HAP-1 (cell line): Measurements from ENCODE around the gene PLCXD1.
"Not testable (repeated sequence)": the region's sequence is repeated elsewhere in the genome, so short reads cannot be mapped to it uniquely, and the experiment has no call there.

ENCODE experiments used
- DNase-seq, 2 experiments: peaks; one replicate each; pipeline ENCODE4 v3.0.0-alpha.2; 2016 to 2020; ENCODE audit warnings: low spot score in 2 of 2
- H3K27me3 ChIP-seq: fragments of 250-450 bp; sonication (Bioruptor Pico); 2 replicates; pipeline ENCODE4 v1.5.1; 2020; ENCODE audit warnings: low read depth, mild to moderate bottlenecking, moderate library complexity
- H3K36me3 ChIP-seq: fragments of 250-450 bp; sonication (Bioruptor Pico); replicated peaks from 2 replicates; pipeline ENCODE4 v1.5.1; 2020; ENCODE audit warnings: mild to moderate bottlenecking
- H3K4me1 ChIP-seq: fragments of 250-450 bp; sonication (Bioruptor Pico); 2 replicates; pipeline ENCODE4 v1.5.1; 2020; ENCODE audit warnings: mild to moderate bottlenecking
- H3K4me3 ChIP-seq: fragments of 250-450 bp; sonication (Bioruptor Pico); 2 replicates; pipeline ENCODE4 v1.5.1; 2020; ENCODE audit warnings: mild to moderate bottlenecking, moderate library complexity
- H3K9me3 ChIP-seq: fragments of 250-450 bp; sonication (Bioruptor Pico); 2 replicates; pipeline ENCODE4 v1.5.1; 2020; ENCODE audit warnings: mild to moderate bottlenecking, moderate library complexity
- in situ Hi-C: fragments of 300-500 bp; cut with MboI; formaldehyde crosslinking; loops from 3 replicates; pipeline ENCODE4 v1.14.3; 2020; ENCODE audit warnings: low sequenced_read_pairs, inconsistent platforms, mixed read lengths

PLCXD1 gene

DNA sequence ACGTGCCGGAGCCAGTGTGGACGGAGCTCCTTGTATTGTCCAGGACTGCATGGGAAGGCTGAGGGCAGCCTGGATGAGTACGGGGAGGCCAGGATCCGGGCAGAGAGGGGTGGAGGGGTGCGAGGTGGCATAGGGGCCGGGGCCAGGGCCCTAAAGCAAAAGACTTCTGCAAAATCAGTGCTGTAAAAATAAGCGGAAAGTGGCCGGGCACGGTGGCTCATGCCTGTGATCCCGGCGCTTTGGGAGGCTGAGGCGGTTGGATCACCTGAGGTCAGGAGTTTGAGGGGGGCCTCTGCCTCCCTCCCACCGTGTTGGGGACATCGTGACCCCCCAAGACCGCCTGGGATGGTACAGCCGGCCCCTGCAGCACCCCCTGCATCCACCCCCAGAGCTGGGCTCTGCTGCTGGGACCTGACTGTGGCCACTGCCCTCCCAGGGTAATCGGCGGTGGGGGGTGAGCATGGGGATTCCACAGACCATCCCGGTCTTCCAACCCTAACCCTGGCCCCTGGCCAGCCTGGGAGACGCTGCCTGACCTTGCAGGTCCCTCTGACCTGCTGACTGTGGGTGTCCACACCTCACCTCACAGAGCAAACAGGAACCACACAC is 23.4 kb upstream of the PLCXD1 start:
- H3K9me3 ChIP-seq = no peaks in the 10 kb centered on the region
- DNase-seq = no peak

DNA sequence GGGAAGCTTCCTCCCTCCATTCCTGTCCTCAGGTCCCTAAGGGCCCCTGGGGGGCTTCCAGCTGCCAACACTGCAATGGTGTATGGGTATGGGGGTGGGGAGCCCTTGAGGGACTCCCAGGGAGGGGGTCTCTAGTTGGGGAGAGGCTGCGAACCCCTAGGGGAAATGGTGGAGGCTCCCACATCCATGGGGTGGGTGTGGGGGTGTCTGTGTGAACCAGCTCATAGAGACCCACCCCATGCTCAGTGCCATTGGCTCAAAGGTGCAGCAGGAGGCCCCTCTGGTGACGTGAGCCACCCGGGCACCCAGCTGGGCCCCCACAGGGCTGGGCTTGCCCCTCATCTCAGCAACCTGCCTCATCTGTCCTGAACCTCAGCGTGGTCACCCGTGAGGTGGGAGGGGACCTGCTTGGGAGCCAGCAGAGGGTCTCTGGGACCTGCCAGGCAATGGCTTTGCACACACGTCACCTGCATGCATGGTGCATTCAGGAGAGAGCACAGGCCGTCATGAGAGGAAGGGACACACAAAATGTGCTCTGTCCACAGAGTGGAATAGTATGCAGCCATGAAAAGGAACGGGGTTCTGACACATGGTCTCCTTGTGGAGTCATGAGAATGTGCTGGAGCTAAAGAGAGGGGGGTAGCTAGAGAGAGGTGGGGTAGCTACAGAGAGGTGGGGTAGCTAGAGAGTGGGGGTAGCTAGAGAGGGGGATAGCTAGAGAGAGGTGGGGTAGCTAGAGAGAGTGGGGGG is 22.7 kb upstream of the PLCXD1 start:
- Histone ChIP-seq H3K36me3 (no peaks in the 10 kb centered on the region), H3K4me1 (no peaks in the 10 kb centered on the region), H3K4me3 (no peak overlapping the region), H3K27me3 (no peaks in the 10 kb centered on the region), H3K9me3 (no peaks in the 10 kb centered on the region)
- DNase-seq = no peak
- in situ Hi-C loops = no loop called here

More for the DNA sequence above, 23.4 kb upstream of the PLCXD1 start:
- Histone ChIP-seq H3K4me3 (no peak overlapping the region), H3K36me3 (no peaks in the 10 kb centered on the region), H3K4me1 (no peaks in the 10 kb centered on the region), H3K27me3 (no peaks in the 10 kb centered on the region)
- in situ Hi-C loops = no loop called here

DNA sequence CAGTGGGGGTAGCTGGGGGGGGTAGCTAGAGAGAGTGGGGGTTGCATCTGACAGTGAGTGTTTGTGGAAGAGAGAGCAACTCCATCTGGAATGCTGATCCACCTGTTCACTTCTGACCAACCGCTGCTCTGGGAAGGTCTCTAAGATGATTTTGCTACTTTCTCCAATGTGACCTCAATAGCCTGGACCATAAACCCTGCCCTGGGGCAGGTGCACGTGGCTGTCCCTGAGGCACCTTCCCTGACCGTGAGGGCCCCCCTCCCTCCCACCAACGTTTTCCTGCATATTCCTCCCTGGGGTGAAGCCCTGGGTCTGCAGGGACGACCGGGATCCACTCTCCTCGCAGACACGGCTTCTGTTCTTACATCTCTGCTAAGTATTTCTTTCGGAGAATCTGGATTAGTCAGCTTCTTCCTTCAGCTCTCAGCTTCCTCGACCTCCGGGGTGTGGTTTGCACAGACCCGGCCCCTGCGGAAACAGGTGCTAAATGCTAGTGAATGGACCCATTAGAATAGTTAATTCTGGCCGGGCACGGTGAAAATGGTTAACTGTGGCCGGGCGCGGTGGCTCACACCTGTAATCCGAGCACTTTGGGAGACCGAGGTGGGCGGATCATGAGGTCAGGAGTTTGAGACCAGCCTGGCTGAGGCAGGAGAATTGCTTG is 21.4 kb upstream of the PLCXD1 start:
- Histone ChIP-seq H3K27me3 (no peaks in the 10 kb centered on the region), H3K9me3 (no peaks in the 10 kb centered on the region), H3K36me3 (no peaks in the 10 kb centered on the region), H3K4me1 (no peaks in the 10 kb centered on the region), H3K4me3 (no peak overlapping the region)
- DNase-seq = peak in 1 of 2 experiments; percentile 35
- in situ Hi-C loops = no loop called here

DNA sequence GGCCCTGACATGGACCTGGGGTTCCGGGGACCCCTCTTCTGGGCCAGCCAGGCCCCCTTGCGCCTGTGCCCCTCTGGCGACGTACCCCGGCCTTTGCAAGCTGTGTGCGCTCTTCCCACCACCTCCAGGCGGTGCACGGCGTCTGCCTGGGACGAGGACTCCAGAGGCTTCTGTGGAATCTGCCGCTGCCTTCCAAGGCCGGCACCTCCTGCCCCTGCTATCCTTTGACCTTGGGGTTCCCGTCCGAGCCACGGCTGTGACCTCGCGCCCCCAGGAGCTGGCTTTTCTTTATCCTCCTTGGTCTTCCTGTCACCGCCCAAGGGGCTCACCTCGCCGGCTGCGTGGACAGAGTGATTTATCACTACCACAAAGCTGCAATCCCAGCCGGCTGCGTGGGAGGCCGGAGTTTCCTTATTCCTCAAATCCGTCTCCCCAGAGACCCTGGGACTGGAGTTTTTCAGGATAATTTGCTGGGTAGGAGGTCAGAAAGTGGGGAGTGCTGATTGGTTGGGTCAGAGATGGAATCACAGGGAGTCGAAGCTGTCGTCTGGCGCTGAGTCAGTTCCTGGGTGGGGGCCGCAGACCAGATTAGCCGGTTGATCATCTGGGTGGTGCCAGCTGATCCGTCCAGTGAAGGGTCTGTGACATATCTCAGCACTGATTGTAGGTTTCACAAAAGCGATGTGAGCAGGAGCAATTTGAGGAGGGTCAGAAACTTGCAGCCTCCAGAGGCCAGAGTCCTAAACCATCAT is 19.8 kb upstream of the PLCXD1 start:
- Histone ChIP-seq H3K36me3 (no peaks in the 10 kb centered on the region), H3K4me3 (no peak overlapping the region), H3K27me3 (no peaks in the 10 kb centered on the region), H3K9me3 (no peaks in the 10 kb centered on the region), H3K4me1 (no peaks in the 10 kb centered on the region)
- no peak for DNase-seq
- in situ Hi-C loops = no loop called here

DNA sequence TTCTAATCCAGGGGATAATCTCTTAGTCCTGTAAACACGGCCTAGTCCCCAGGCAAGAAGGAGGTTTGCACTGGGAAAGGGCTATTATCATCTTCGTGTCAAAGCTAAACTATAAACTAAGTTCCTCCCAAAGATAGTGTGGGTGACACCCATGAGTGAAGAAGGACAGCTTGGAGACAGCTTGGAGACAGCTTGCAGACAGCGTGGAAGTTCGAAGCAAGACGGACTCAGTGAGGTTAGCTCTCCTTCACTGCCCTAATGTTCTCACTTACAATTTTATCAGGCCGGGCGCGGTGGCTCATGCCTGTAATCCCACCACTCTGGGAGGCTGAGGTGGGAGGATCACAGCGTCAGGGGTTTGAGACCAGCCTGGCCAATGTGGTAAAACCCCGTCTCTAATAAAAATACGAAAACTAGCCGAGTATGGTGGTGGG is 19.2 kb upstream of the PLCXD1 start:
- Histone ChIP-seq H3K4me1 (no peaks in the 10 kb centered on the region), H3K36me3 (no peaks in the 10 kb centered on the region), H3K9me3 (no peaks in the 10 kb centered on the region), H3K4me3 (no peak overlapping the region), H3K27me3 (no peaks in the 10 kb centered on the region)
- in situ Hi-C loops = no loop called here
- no peak for DNase-seq

DNA sequence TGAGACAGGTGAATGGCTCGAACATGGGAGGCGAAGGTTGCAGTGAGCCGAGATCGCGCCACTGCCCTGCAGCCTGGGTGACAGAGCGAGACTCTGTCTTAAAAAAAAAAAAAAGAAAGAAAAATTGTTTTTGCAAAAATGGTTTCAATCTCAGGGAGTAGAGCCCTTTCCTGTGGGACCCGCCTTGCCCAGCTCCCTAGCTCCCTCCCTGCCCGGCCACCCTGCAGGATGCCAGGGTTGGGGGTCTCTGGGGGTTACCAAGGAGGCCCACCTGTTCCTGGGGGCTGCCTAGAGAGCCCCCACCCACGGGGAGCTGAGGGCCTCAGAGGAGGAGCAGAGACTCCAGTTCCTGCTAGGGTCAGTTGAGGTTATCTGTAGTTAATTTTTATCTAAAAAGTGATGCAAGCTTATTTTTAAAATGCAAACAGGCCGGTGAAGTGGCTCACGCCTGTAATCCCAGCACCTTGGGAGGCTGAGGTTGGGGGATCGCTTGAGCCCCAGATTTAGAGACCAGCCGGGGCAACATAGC is 18.7 kb upstream of the PLCXD1 start:
- Histone ChIP-seq H3K9me3 (no peaks in the 10 kb centered on the region), H3K36me3 (no peaks in the 10 kb centered on the region), H3K4me3 (no peak overlapping the region), H3K4me1 (no peaks in the 10 kb centered on the region), H3K27me3 (no peaks in the 10 kb centered on the region)
- DNase-seq = no peak
- in situ Hi-C loops = no loop called here

DNA sequence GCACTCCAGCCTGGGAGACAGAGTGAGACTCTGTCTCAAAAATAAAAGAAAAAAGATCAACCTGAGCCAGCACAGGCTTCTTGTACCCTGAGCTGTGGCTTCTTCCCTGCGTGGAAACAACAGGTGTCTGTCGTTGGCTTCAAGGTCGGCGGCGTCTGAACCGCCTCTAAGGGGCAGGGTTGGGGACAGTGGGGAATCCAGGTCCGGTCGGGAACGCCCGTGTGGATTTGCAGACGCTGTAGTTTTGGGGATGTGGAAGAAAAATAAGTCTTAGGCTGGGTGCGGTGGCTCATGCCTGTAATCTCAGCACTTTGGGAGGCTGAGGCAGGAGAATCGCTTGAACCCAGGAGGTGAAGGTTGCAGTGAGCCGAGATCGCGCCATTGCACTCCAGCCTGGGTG is 17.2 kb upstream of the PLCXD1 start:
- in situ Hi-C loops, H3K27me3 ChIP-seq, H3K4me3 ChIP-seq, H3K4me1 ChIP-seq, H3K36me3 ChIP-seq, H3K9me3 ChIP-seq: not testable (repeated sequence)
- DNase-seq = peak in 1 of 2 experiments; percentile 6

DNA sequence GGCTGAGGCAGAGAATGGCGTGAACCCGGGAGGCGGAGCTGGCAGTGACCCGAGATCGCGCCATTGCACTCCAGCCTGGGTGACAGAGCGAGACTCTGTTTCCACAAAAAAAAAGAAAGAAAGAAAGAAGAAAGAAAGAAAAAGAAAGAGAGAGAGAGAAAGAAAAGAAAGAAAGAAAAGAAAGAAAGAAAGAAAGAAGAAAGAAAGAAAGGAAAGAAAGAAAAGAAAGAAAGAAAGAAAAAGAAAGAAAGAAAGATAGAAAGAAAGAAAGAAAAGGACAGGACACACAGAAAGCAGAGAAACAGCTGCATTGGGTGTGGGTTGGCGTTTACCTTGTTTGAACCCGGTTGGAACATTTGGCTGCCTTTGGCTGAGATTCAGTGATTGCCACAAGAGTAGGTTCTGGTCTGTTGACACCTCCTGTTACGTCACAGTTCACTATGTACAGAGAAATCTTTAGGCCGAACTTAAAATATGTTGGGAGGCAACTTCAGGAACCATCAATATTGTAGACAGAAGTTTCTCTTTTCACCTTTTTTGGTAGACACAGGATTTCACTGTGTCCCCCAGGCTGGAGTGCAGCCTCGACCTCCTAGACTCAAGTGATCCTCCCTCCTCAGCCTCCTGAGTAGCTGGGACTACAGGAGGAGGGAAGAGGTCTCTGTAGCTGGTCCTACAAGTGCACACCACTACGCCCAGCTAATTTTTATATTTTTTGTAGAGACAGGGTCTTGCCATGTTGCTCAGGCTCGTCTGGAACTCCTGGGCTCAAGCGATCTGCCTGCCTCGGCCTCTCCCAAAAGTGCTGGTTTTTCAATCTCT is 16.3 kb upstream of the PLCXD1 start:
- DNase-seq = peak in 1 of 2 experiments; percentile 6
- Histone ChIP-seq H3K27me3 (no peaks in the 10 kb centered on the region), H3K4me3 (no peak overlapping the region), H3K4me1 (no peaks in the 10 kb centered on the region), H3K36me3 (no peaks in the 10 kb centered on the region), H3K9me3 (no peaks in the 10 kb centered on the region)
- in situ Hi-C loops = no loop called here

DNA sequence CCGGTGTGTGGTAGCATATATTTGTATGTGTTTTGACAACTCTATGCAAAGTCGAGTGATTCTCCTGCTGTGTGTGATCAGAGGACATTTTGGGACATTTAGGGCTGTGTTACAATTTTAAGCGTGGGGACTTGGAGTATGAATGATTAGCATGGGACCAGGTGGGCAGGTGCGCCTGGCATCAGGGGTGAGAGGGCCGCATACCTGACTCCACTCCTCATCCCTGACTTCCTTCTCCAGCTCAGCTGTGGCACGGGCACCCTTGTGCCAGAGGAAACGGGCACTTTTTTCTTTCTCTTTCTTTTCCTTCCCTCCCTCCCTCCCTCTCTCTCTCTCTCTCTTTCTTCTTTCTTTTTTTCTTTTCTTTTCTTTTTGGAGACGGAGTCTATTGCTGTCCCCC is 15.7 kb upstream of the PLCXD1 start:
- Histone ChIP-seq H3K9me3 (no peaks in the 10 kb centered on the region), H3K4me3 (no peak overlapping the region), H3K27me3 (no peaks in the 10 kb centered on the region), H3K36me3 (no peaks in the 10 kb centered on the region), H3K4me1 (no peaks in the 10 kb centered on the region)
- in situ Hi-C loops = no loop called here
- DNase-seq = no peak

DNA sequence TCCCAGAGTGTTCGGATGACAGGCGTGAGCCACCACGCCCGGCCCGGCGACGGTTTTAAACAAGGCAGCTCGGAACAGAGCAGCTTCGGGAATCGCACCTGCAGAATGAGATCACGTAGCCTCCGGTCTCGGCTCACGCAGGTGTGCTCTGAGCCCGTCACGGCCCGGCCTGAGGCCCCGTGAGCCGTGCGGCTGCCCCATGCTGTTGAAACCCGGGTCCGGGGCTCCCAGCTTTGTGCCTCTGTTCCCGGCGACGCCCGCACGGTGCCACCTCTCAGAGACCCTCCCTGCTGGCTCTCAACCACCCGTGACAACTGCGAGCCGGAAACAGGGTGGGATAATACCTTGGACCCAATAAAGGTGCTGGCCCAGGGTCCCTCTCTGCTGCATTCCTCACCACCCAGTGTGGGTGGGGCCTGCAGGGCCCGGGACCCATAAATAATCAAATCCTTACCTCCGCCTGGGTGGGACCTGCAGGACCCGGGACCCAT is 13.4 kb upstream of the PLCXD1 start:
- H3K27me3 ChIP-seq = no peaks in the 10 kb centered on the region
- H3K36me3 ChIP-seq = no peaks in the 10 kb centered on the region
- no peaks in the 10 kb centered on the region for H3K9me3 ChIP-seq
- in situ Hi-C loops = no loop called here
- DNase-seq = no peak
- H3K4me3 ChIP-seq = no peak overlapping the region
- H3K4me1 ChIP-seq = no peaks in the 10 kb centered on the region

DNA sequence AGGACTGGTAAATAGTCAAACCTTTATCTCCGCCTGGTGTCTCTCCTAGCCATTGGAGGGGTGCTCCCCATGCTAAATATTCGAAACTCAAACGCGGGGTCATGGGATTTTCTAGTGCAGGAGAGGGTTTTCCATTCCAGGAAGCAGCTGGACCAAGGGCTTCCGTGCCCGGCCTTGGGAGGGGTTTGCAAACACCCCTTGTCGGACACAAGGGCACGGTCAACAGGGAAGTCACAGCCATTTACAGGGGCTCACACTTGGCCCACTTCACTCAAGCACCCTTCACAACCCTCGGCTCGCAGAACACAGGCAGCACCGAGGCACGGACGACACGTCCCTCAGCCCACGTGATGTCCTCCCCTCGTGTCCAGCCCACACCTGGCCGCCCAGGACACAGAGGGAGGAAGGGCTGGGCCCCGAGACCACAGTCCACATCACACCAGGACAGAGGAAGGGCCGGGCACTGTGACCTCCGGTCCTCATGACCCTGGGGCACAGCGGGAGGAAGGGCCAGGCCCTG is 10.3 kb upstream of the PLCXD1 start:
- DNase-seq = no peak
- H3K27me3 ChIP-seq = no peaks in the 10 kb centered on the region
- no peaks in the 10 kb centered on the region; the same call in 1 of the 2 replicates for H3K4me1 ChIP-seq
- H3K9me3 ChIP-seq = no peaks in the 10 kb centered on the region
- H3K4me3 ChIP-seq = no peak overlapping the region
- H3K36me3 ChIP-seq = no peaks in the 10 kb centered on the region
- in situ Hi-C loops = no loop called here

DNA sequence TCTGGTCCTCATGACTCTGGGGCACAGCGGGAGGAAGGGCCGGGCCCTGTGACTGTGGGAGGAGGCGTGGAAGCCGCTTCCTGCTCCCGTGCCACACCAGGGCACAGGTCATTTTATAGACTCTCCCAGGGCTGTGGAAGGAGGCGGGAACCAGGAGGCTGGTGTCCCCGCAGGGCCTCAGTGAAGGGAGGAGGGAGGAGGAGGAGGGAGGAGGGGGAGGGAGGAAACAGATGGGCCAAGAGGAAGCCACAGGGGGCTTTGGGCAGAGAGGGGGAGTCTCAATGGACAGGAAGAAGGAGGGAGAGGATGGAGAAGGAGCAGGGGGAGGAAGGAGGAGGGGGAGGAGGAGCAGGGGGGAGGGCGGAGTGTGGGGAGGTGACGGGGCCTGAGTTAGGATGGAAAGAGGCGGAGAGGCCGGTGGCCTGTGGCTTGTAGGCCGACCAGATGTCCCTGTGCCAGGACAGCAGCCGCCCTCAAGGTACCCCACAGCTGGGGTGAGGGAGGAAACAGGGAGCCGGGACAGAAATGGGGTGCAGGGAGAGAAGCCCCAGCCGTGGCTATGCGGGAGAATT is 6.2 kb upstream of the PLCXD1 start:
- in situ Hi-C loops = loop anchor here (5.0 kb wide), 1 partner anchor 42 kb away; the partner anchor contains the start of gene GTPBP6
- DNase-seq = peak in 1 of 2 experiments; percentile 24
- H3K4me1 ChIP-seq = peaks cover 8% of the 10 kb centered on the region
- no peaks in the 10 kb centered on the region for H3K9me3 ChIP-seq
- peak overlapping the region; percentile 61; the same call in 1 of the 2 replicates for H3K4me3 ChIP-seq
- H3K27me3 ChIP-seq = no peaks in the 10 kb centered on the region
- peaks cover 5% of the 10 kb centered on the region for H3K36me3 ChIP-seq
